ENCODE results near the gene KIAA1671. TPM values are rescaled to one million over a fixed set of nuclear protein-coding genes. Genes with fewer than 3 reads are reported as not detected.
"Not testable (repeated sequence)": the region's sequence is repeated elsewhere in the genome, so short reads cannot be mapped to it uniquely, and the experiment has no call there.

The KIAA1671 gene
- total and polyA plus RNA-seq, 2 donors: 13.0 to 19.0 TPM

DNA sequence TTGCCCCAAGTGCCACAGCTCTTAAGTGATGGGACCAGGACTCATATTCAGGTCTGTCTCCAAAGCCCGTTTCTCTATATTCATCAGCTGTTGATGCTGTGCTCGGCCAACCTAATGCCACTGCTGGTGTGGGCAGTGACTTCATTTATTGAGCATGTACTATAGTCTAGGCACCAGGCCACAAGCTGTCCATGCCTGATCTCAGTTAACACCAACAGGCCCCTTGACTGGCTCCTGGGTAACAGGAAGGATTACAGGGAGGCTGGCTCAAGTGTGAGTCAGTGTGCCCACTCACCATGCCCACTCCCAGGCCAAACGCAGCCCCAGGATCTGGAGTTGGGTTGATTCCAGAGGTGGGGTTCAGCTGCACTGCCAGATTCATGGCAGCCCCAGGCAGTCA lies 258.3 kb downstream of the KIAA1671 start:
- 79% methylated on average over 3 of the region's 3 CpGs for WGBS
- H3K4me1 ChIP-seq (ENCODE audit: insufficient read depth): no peaks in the 10 kb centered on the region
- DNase-seq (ENCODE audit: extremely low spot score): no peak

DNA sequence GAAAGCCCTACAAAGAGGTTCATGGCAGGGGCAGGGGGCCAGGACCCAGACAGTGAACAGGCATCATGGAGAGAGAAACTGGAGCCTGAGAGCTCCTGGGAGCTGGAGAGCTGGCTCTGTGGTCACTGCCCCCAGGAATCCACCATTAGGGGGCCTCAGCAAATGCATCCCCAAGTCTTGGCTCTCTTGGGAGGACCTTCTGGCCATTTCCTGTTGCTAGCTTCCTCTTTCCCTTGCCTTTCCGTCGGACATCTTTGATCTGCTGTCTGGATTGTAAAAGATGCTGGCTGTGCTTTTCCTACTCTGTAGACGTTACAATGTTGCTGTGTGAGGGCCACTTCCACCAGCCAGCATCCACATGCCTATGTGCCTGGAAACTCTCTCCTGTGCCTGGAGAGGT lies 259.8 kb downstream of the KIAA1671 start:
- Histone ChIP-seq H3K27ac (ENCODE audit: low read depth) (no peak overlapping the region), H3K4me1 (ENCODE audit: insufficient read depth) (no peaks in the 10 kb centered on the region), H3K4me3 (ENCODE audit: low read depth, low read length) (no peak overlapping the region), H3K36me3 (ENCODE audit: insufficient read depth) (no peaks in the 10 kb centered on the region)
- DNase-seq (ENCODE audit: extremely low spot score): no peak
- 55% methylated on average over 3 of the region's 3 CpGs for WGBS

More for the DNA sequence above, 258.3 kb downstream of the KIAA1671 start:
- H3K27ac ChIP-seq (ENCODE audit: low read depth): no peak overlapping the region
- no peaks in the 10 kb centered on the region for H3K36me3 ChIP-seq (ENCODE audit: insufficient read depth)
- no peak overlapping the region for H3K4me3 ChIP-seq (ENCODE audit: low read depth, low read length)

DNA sequence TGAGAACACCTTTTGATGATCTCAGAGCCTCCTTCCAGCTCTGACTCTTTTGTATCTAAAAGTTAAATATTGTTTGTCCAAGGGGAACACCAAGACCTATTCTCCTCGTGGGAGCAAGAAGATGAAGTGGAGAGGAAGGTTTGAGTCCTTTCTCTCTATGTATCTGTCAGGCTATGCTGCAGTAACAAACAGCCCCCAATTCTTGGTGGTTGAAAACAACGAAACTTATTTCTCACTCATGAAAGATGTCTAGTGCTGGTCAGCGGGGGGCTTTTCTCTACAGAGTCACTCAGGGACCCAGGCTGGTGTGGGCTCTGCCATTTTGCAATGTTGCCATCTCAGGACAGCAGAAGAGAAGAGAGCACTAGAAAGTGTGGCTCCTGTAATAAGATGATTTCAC lies 260.7 kb downstream of the KIAA1671 start:
- WGBS: 77% methylated on average over 3 of the region's 3 CpGs
- no peak for DNase-seq (ENCODE audit: extremely low spot score)
- Histone ChIP-seq H3K36me3 (ENCODE audit: insufficient read depth) (no peaks in the 10 kb centered on the region), H3K4me1 (ENCODE audit: insufficient read depth) (no peaks in the 10 kb centered on the region), H3K4me3 (ENCODE audit: low read depth, low read length) (no peak overlapping the region), H3K27ac (ENCODE audit: low read depth) (no peak overlapping the region)

DNA sequence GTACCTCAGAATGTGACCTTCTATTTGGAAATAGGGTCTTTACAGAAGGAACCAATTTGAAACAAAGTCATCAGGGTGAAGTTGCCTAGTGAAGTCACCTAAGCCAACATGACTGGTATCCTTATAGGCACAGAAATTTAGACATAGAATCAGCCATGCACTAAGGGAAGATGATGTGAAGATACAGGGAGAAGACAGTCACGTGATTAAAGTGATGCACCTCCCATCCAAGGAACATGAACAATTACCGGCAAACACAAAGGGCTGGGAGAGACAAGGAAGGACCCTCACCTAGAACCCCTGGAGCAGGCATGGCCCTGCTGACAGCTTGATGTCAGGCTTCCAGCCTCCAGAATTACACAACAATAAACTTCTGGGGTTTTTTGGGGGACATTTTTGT lies 263.7 kb downstream of the KIAA1671 start:
- 81% methylated on average over 2 of the region's 2 CpGs for WGBS
- Histone ChIP-seq H3K27ac (ENCODE audit: low read depth) (no peak overlapping the region), H3K36me3 (ENCODE audit: insufficient read depth) (no peaks in the 10 kb centered on the region), H3K4me3 (ENCODE audit: low read depth, low read length) (no peak overlapping the region), H3K4me1 (ENCODE audit: insufficient read depth) (no peaks in the 10 kb centered on the region)
- no peak for DNase-seq (ENCODE audit: extremely low spot score)

DNA sequence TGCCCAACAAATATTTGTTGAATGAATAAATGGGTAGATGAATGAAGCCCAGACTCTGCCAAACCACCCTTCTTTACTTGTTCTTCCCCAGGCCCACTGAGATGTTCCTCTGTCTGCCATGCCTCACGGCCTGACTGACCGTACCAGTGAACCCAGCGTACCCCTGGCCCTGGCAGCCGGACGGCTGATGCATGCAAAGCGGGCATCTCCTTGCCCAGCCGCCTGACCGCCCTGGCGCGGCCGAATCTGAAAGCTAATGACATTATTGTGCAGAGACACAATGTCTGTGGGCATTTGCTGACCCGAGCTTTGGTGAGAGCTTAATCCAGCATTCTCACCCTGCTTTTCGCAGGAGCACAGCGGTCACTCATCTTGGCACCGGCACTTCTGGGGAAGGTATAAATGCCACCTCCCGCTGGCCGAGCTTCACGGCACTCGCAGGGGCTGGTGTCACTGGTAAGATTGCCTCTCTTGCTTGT lies 266.7 kb downstream of the KIAA1671 start, which contains the start of gene CRYBB2:
Gene CRYBB2 (plus strand): TSS at position 429 of the 479 bp plus-strand sequence. CDS start 1,791 bp downstream, outside the sequence.
- no peaks in the 10 kb centered on the region for H3K36me3 ChIP-seq (ENCODE audit: insufficient read depth)
- H3K27ac ChIP-seq (ENCODE audit: low read depth): no peak within 1 kb of the TSS
- no peaks in the 10 kb centered on the region for H3K4me1 ChIP-seq (ENCODE audit: insufficient read depth)
- WGBS: 85% methylated on average over 19 of the region's 19 CpGs
- no peak within 1 kb of the TSS for H3K4me3 ChIP-seq (ENCODE audit: low read depth, low read length)
- DNase-seq (ENCODE audit: extremely low spot score): no peak

DNA sequence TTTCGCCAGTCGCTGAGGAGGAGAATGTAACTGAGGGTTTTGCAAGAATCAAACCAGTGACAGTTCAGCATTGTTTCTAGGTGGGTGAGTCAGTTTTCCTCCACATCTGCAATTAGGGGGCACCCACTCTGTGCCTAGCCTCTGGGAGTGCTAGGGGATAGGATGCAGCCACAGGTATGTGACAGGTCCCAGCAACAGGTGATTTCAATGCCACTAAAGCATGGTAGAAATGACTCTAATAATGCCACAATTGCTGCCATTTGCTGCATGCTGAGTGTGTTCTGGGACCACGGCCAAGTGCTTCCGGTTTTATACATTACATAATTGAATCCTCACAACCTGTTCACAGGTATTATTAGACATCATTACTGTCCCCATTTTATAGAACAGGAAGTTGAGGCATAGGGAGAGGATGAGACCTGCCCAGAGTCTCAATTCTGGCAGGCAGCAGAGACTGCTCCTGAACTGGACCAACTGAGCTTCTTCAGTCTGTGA lies 267.5 kb downstream of the KIAA1671 start:
- H3K36me3 ChIP-seq (ENCODE audit: insufficient read depth): no peaks in the 10 kb centered on the region
- DNase-seq (ENCODE audit: extremely low spot score): no peak
- H3K4me1 ChIP-seq (ENCODE audit: insufficient read depth): no peaks in the 10 kb centered on the region
- 66% methylated on average over 4 of the region's 4 CpGs for WGBS
- no peak overlapping the region for H3K4me3 ChIP-seq (ENCODE audit: low read depth, low read length)
- no peak overlapping the region for H3K27ac ChIP-seq (ENCODE audit: low read depth)

DNA sequence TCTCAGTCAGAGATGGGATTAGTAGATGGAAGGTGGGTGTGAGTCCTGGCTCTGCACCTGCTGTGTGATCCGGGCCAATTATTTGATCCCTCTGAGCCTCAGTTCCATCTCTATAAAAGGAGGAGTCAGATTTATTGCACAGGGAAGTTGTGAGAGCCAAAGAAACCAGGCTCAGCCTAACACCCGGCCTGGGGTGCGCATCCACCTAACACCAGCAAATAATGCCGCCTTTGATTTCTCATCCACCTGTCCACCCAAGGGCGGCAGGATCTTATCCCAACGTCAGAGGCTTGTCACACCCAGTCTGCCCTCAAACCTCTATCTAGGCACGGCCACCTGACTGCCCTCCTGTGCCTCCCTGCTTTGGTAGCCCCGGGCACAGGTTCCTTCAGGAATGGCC lies 269.3 kb downstream of the KIAA1671 start:
- no peaks in the 10 kb centered on the region for H3K4me1 ChIP-seq (ENCODE audit: insufficient read depth)
- 81% methylated on average over 8 of the region's 8 CpGs for WGBS
- no peak overlapping the region for H3K4me3 ChIP-seq (ENCODE audit: low read depth, low read length)
- no peaks in the 10 kb centered on the region for H3K36me3 ChIP-seq (ENCODE audit: insufficient read depth)
- H3K27ac ChIP-seq (ENCODE audit: low read depth): no peak overlapping the region
- no peak for DNase-seq (ENCODE audit: extremely low spot score)

DNA sequence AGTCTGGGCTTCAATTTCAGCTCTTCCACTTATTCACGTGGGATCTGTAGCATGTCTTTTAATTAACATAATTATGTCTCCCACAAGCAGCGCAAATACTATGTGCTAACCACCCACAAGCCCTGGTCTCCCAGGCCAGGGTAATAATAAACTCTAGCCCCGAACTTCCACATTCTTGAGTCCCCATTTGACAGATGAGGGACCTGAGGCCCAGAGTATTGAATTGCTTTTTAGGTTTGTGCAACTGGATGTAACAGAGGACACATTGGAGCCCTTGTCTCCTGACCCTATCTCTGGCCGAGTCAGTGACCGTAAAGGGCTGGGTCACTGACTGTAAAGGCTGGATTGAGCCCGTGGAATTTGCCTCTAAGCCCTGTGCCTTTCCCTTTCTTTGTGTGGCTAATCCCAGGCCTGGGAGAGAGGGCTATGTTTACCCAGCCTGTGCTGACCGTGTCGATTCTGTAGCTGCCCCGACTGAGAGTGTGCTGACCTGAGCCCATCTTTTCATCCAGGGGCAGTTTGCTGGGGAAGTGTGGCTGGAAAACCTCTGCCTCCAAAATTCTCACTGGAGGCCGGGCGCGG lies 270.8 kb downstream of the KIAA1671 start:
- Histone ChIP-seq H3K27ac (ENCODE audit: low read depth) (no peak overlapping the region), H3K4me3 (ENCODE audit: low read depth, low read length) (no peak overlapping the region), H3K36me3 (ENCODE audit: insufficient read depth) (no peaks in the 10 kb centered on the region), H3K4me1 (ENCODE audit: insufficient read depth) (no peaks in the 10 kb centered on the region)
- no peak for DNase-seq (ENCODE audit: extremely low spot score)
- 65% methylated on average over 12 of the region's 12 CpGs for WGBS

DNA sequence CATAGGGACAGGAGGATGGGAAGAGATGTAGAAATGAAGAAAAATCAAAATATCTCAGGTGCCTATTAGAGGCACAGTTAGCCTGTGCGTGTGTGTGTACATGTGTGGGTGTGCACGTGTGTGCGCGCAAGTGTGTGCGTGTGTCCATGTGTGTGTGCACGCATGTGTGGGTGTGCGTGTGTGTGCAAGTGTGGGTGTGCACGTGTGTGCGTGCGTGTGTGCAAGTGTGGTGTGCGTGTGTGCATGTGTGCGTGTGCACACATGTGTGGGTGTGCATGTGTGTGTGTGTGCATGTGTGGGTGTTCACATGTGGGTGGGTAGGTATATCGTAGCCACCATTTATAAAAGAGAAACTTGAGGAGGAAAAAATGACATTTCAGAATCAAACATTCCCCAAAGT lies 276.3 kb downstream of the KIAA1671 start:
- Histone ChIP-seq H3K4me3 (ENCODE audit: low read depth, low read length) (no peak overlapping the region), H3K36me3 (ENCODE audit: insufficient read depth) (no peaks in the 10 kb centered on the region), H3K27ac (ENCODE audit: low read depth) (no peak overlapping the region), H3K4me1 (ENCODE audit: insufficient read depth) (no peaks in the 10 kb centered on the region)
- 85% methylated on average over 13 of the region's 13 CpGs for WGBS
- DNase-seq (ENCODE audit: extremely low spot score): no peak

DNA sequence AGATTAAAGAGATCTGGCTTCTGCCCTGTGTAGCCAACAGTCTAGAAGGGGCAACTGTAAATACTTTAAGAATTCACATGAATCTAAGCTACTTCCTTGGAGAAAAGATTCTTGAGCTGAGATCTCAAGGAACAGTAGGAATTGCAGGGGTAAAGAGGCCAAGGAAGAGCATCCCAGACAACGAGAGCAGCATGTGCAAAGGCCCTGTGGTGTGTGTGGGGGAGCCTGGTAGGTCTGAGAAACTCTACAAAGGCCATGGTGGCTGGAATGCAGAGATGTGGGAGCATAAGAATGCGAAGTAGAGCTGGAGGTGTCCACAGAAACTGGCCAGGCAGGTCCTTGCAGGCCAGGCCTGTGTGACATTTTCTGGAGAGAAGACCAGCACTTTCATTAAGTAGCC lies 278.2 kb downstream of the KIAA1671 start:
- H3K36me3 ChIP-seq (ENCODE audit: insufficient read depth); DNase-seq (ENCODE audit: extremely low spot score); H3K4me3 ChIP-seq (ENCODE audit: low read depth, low read length); H3K27ac ChIP-seq (ENCODE audit: low read depth); H3K4me1 ChIP-seq (ENCODE audit: insufficient read depth): not testable (repeated sequence)
- 83% methylated on average over 2 of the region's 2 CpGs for WGBS

DNA sequence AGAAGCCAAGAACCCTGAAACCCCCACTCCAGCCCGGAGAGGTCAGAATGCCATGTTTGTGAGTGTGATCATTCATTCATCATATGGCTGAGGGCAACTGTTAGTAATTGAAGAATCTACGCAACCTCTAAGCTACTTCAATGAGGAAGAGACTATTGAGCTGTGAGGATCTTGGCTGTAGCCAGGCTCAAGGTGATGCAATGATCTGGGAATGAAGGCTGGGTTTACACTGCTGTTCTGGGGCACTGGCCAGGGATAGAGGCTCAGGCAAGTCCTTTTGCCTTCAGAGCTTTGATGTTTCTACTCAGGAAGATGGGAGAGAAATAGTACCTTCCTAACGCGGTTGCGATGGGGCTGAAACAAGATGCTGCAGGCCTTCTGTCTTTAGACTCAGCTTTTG lies 279.8 kb downstream of the KIAA1671 start:
- no peak for DNase-seq (ENCODE audit: extremely low spot score)

DNA sequence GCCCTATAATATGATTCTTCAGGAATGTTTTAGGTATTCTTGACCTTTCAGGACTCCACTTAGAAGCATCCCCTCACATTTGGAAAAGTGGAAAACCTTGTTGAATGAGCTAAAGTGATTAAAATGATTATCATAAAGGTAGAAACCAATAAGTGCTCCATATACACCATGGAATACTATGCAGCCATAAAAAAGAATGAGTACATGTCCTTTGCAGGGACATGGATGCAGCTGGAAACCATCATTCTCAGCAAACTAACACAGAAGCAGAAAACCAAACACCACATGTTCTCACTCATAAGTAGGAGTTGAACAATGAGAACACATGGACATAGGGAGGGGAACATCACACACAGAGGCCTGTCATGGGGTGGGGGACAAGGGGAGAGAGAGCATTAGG lies 281.2 kb downstream of the KIAA1671 start:
- not testable (repeated sequence) for H3K27ac ChIP-seq (ENCODE audit: low read depth); DNase-seq (ENCODE audit: extremely low spot score); H3K4me1 ChIP-seq (ENCODE audit: insufficient read depth); H3K36me3 ChIP-seq (ENCODE audit: insufficient read depth); H3K4me3 ChIP-seq (ENCODE audit: low read depth, low read length)

More for the DNA sequence above, 279.8 kb downstream of the KIAA1671 start:
- no peak overlapping the region for H3K4me3 ChIP-seq (ENCODE audit: low read depth, low read length)
- H3K36me3 ChIP-seq (ENCODE audit: insufficient read depth): no peaks in the 10 kb centered on the region
- H3K4me1 ChIP-seq (ENCODE audit: insufficient read depth): no peaks in the 10 kb centered on the region
- WGBS: 72% methylated on average over 5 of the region's 5 CpGs
- H3K27ac ChIP-seq (ENCODE audit: low read depth): no peak overlapping the region

DNA sequence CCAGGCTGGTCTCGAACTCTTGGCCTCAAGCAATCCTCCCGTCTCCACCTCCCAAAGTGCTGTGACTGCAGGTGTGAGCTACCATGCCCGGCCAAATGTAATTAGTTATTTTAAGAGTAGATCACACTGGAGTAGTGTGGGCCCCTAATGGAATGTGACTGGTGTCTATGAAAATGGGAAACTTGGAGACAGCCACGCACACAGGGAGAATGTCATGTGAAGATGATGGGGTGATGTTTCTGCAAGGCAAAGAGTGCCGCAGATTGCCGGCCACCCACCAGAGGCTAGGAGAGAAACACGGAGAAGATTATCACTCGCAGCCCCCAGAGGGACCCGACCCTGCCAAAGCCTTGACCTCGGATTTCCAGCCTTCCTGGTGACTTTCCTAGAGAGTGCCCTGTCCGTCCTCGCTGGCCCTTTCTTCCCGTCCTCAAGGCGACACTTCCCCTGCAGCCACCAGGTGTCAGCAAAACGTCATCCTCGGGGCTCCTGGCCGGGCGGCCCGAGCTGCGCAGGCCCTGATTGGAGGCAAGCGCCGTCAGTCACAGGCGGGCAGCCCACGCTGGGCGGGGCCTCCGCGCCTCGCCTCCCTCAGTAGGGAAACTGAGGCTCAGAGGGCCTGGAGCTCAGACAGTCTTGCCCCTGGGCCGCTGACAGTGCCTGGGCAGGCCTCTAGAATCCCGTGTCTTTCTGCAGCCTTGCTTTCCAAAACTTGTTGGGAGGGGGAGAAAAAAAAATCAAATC lies 283.2 kb downstream of the KIAA1671 start:
- DNase-seq (ENCODE audit: extremely low spot score): peak; percentile 7
- H3K36me3 ChIP-seq (ENCODE audit: insufficient read depth): no peaks in the 10 kb centered on the region
- H3K4me3 ChIP-seq (ENCODE audit: low read depth, low read length): no peak overlapping the region
- H3K4me1 ChIP-seq (ENCODE audit: insufficient read depth): no peaks in the 10 kb centered on the region
- WGBS: 12% methylated on average over 30 of the region's 30 CpGs
- H3K27ac ChIP-seq (ENCODE audit: low read depth): no peak overlapping the region

DNA sequence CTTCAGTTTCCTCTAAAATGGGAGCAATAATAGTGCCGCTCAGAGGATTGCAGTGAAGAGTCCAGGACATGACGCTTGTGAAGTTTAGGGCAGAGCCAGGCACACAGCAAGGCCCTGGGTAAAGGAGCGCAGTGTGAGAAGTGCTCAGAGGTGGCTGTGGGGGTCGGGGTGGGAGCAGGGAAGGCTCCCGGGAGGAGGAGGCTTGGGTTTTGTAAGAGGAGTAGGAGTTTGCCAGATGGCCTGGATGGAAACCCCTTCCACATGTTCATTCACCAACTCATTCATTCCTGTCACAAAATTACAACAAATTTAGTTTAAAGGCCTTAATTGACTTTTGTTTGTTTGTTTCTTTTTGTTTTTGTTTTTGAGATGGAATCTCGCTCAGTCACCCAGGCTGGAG lies 283.9 kb downstream of the KIAA1671 start:
- no peak overlapping the region for H3K4me3 ChIP-seq (ENCODE audit: low read depth, low read length)
- DNase-seq (ENCODE audit: extremely low spot score): no peak
- WGBS: 88% methylated on average over 6 of the region's 6 CpGs
- H3K27ac ChIP-seq (ENCODE audit: low read depth): no peak overlapping the region
- H3K4me1 ChIP-seq (ENCODE audit: insufficient read depth): no peaks in the 10 kb centered on the region
- no peaks in the 10 kb centered on the region for H3K36me3 ChIP-seq (ENCODE audit: insufficient read depth)
